ENCODE data around the gene MSI2. TPM values are rescaled to one million over a fixed set of nuclear protein-coding genes. Genes with fewer than 3 reads are reported as not detected.
A peak's percentile ranks its signal among the peaks of the same experiment; 100 is the strongest.

MSI2 gene
- total RNA-seq, 1 donor from 2014 or later = 181 TPM

DNA sequence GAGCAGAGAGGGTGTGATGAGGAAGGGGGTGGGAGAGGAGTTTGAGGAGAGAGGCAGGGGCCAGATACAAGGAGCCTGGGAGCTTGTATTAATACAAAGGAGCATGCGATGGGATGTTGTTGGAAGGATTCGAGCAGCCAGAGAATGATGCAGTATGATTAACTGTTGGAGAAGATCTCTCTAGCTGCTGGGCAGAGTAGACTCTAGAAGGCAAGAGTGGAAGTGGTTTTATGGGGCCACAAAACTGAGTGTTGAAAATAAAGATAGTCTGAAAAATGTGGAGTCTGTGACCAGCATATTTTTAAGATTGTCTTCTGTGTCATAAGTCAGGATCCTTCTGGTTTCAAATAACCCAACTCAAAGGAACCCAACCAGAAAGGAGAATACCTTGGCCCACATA lies 98.3 kb downstream of the MSI2 start:
- no peak overlapping the region for H3K4me3 Mint-ChIP-seq (ENCODE audit: low read depth)
- peaks cover 50% of the 10 kb centered on the region for H3K4me1 Mint-ChIP-seq (ENCODE audit: low read depth)
- no peak for DNase-seq (ENCODE audit: low spot score)
- intact Hi-C loops (cut with micrococcal nuclease) = loop anchor here (5.0 kb wide), 1 partner anchor 72 kb away; no protein-coding TSS in a partner anchor
- no peaks in the 10 kb centered on the region for H3K9me3 Mint-ChIP-seq
- no peaks in the 10 kb centered on the region for H3K27me3 Mint-ChIP-seq (ENCODE audit: low read depth)
- peak overlapping the region; percentile 29 for H3K27ac Mint-ChIP-seq
- H3K36me3 Mint-ChIP-seq (ENCODE audit: low read depth) = peaks cover 52% of the 10 kb centered on the region

DNA sequence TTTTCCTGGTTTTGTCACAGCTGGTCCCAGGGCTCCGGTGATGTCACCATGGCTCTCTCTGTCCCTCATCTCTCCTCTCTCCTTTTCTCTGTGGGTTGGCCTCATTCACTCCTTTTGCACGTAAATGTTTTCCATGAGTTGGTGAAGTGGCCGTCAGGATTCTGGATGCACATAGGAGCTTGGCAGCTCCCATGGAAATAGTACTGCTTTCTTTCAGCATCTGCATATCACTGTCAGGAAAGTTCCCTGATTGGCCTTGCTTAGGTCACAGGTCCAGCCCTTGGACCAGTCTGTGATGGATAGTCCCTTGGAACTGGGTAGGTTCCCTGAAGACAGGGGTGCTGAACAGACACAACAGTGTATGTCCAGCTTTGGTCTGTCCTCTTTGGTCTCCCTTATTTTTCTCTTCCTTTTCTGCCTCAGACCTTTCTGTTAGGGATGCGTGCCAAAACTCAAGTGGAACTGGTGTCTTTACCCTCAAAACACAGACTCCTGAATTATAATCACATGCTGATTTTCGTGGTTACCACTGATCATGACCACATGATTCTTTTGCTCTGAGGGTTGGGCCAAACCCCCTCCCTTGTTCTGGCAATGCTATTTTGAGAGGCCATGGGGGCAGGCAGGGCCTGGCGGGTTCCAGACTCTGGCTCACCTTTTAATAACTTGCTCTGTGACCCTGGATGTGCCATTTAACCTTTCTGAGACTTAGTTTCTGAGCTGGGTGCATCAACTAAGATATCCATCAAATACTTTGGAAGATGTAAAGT lies 99.0 kb downstream of the MSI2 start:
- Mint-ChIP-seq H3K27me3 (ENCODE audit: low read depth) (no peaks in the 10 kb centered on the region), H3K27ac (no peak overlapping the region), H3K4me3 (ENCODE audit: low read depth) (no peak overlapping the region), H3K9me3 (no peaks in the 10 kb centered on the region), H3K36me3 (ENCODE audit: low read depth) (peaks cover 48% of the 10 kb centered on the region), H3K4me1 (ENCODE audit: low read depth) (peaks cover 50% of the 10 kb centered on the region)
- intact Hi-C loops (cut with micrococcal nuclease) = loop anchor here (5.0 kb wide), 1 partner anchor 73 kb away; no protein-coding TSS in a partner anchor
- DNase-seq (ENCODE audit: low spot score) = no peak

DNA sequence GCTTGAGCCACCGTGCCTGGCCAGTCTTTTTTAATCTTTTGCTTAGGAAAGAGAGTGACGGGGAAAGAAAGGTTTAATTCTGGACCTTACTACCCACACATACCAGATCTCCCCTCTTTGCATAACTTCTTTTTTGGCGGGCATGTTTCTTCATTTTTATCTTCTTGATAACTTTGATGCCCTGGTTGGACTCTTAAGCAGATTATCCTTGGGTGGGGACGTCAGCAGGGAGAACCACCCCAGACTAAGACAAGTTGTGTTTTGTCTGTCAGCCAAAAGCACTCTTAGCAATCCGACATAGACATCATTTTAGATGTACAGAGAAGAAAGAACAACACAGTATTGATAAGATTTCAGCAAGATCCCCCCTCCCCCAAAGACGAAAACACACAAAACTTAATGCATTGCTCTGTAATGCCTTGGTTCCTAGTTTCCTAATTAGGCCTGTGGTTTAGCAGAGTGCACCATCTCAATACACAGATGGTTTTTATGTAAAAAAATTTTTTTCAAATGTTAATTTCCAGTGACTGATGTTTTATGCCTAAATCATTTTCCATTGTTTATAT lies 99.9 kb downstream of the MSI2 start:
- Mint-ChIP-seq H3K4me1 (ENCODE audit: low read depth) (peaks cover 50% of the 10 kb centered on the region), H3K27me3 (ENCODE audit: low read depth) (no peaks in the 10 kb centered on the region), H3K9me3 (no peaks in the 10 kb centered on the region), H3K36me3 (ENCODE audit: low read depth) (peaks cover 39% of the 10 kb centered on the region), H3K4me3 (ENCODE audit: low read depth) (no peak overlapping the region), H3K27ac (no peak overlapping the region)
- DNase-seq (ENCODE audit: low spot score) = no peak
- intact Hi-C loops (cut with micrococcal nuclease) = loop anchor here (5.0 kb wide), 1 partner anchor 74 kb away; no protein-coding TSS in a partner anchor

DNA sequence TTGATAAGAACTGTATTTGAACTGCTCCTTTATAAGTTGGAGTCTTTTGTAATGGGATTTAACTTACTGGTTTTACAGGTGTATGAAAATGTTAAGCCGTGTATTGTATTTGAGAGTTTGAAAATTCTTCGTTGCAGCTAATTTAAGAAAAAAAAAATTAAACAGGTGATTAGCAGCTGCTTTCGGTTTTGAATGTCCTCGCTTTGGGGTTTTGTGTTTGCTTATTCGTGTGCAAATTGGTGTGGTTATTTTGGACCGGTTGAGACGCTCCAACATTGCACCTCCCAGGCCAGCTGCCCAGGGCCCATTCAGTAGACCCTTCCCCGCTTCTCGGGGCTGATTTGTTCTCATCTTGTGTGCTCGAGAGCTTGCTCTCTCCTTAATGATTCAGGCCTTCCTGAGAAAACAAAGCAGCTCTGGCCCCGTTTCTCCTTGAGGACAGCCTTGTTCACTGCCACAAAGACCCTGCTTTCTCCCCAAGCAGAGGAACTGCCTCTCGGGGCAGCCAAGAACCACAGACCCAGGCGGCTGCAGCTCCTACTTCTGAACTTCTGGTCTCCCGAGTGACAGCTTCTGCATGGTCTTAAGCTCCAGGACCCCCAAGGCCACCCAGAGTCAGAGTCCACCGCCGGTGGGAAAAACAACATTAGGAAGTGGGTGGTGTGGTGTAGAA lies 100.5 kb downstream of the MSI2 start:
- DNase-seq (ENCODE audit: low spot score) = no peak
- H3K27ac Mint-ChIP-seq = no peak overlapping the region
- no peaks in the 10 kb centered on the region for H3K9me3 Mint-ChIP-seq
- no peak overlapping the region for H3K4me3 Mint-ChIP-seq (ENCODE audit: low read depth)
- no peaks in the 10 kb centered on the region for H3K27me3 Mint-ChIP-seq (ENCODE audit: low read depth)
- peaks cover 50% of the 10 kb centered on the region for H3K4me1 Mint-ChIP-seq (ENCODE audit: low read depth)
- intact Hi-C loops (cut with micrococcal nuclease) = loop anchor here (5.0 kb wide), 1 partner anchor 75 kb away; no protein-coding TSS in a partner anchor
- peaks cover 34% of the 10 kb centered on the region for H3K36me3 Mint-ChIP-seq (ENCODE audit: low read depth)

DNA sequence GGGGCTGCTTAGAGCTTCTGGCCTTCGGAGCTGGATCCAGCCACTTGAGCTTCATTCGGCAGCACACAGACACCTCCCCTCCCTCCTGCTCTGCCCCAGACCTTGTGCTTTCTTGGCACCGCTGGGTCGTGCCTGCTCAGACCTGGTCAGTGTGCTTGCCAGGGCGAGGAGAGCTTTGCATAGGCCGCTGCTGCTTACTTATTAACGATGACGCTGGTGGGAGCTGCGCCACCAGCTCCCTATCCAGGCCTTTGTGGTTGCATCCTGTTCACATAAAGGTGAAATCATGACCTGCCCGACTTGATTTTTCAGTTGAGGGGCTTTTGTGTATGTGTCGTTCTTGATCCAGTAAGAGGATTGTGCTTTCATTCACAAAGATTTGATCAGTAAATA lies 101.1 kb downstream of the MSI2 start:
- no peaks in the 10 kb centered on the region for H3K27me3 Mint-ChIP-seq (ENCODE audit: low read depth)
- H3K4me3 Mint-ChIP-seq (ENCODE audit: low read depth) = peak overlapping the region; percentile 32
- peak overlapping the region; percentile 68 for H3K27ac Mint-ChIP-seq
- no peaks in the 10 kb centered on the region for H3K9me3 Mint-ChIP-seq
- peaks cover 50% of the 10 kb centered on the region for H3K4me1 Mint-ChIP-seq (ENCODE audit: low read depth)
- H3K36me3 Mint-ChIP-seq (ENCODE audit: low read depth) = peaks cover 31% of the 10 kb centered on the region
- DNase-seq (ENCODE audit: low spot score) = no peak
- intact Hi-C loops (cut with micrococcal nuclease) = loop anchor here (5.0 kb wide), 1 partner anchor 75 kb away; no protein-coding TSS in a partner anchor

DNA sequence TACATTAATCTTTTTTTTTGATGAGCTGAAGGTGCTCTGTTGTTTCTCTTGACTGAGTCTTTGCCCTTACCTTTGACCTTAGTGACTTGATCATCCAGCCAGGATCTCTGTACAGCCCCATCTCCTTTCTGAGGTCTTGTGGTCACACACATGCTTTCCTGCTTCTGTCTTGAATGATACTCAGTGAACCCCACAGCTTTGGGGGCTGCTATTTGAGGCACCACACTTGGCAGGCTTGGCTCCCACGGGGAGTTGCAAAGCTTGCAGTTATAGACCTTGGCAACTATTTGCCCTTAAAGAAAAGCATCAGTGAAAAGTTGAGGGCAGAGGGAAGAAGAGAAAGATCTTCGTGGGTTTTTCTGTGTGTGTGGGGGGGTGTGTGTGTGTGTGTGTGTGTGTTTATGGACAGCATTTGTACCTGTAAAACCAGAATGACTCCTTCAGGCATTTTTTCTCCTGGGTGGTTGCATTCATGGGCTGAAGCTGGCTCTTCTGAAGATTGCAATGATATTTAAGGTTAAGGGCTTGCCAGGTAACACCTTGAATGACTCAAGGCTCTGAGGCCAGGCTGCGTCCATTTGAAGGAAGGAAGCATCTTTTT lies 101.6 kb downstream of the MSI2 start:
- peak overlapping the region; percentile 68 for H3K27ac Mint-ChIP-seq
- peaks cover 50% of the 10 kb centered on the region for H3K4me1 Mint-ChIP-seq (ENCODE audit: low read depth)
- peaks cover 30% of the 10 kb centered on the region for H3K36me3 Mint-ChIP-seq (ENCODE audit: low read depth)
- intact Hi-C loops (cut with micrococcal nuclease) = loop anchor here (5.0 kb wide), 1 partner anchor 76 kb away; no protein-coding TSS in a partner anchor
- DNase-seq (ENCODE audit: low spot score) = no peak
- H3K27me3 Mint-ChIP-seq (ENCODE audit: low read depth) = no peaks in the 10 kb centered on the region
- no peaks in the 10 kb centered on the region for H3K9me3 Mint-ChIP-seq
- H3K4me3 Mint-ChIP-seq (ENCODE audit: low read depth) = peak overlapping the region; percentile 32

DNA sequence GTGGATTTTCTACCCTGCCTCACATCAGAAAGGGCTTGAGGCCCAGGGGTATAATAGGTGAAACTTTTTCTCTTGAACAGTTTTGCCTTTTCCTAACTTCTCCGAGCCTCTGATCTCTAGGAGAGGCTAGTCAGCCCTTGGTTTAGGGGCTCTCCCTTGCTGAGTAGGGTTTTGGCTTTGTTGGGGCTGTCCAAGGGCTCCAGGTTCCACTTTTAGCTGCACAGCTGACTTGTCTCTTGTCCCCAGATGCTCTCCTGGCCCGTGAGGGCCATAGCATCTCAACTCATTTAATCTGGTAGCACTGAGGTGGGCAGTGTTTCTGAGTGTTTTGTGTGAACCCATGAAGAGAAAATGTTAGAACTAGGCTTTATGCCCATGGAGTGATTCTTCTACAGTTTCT lies 103.9 kb downstream of the MSI2 start:
- no peak overlapping the region for H3K4me3 Mint-ChIP-seq (ENCODE audit: low read depth)
- intact Hi-C loops (cut with micrococcal nuclease) = no loop called here
- H3K9me3 Mint-ChIP-seq = no peaks in the 10 kb centered on the region
- DNase-seq (ENCODE audit: low spot score) = no peak
- H3K27ac Mint-ChIP-seq = no peak overlapping the region
- H3K4me1 Mint-ChIP-seq (ENCODE audit: low read depth) = peaks cover 32% of the 10 kb centered on the region
- H3K27me3 Mint-ChIP-seq (ENCODE audit: low read depth) = no peaks in the 10 kb centered on the region
- H3K36me3 Mint-ChIP-seq (ENCODE audit: low read depth) = peaks cover 23% of the 10 kb centered on the region

DNA sequence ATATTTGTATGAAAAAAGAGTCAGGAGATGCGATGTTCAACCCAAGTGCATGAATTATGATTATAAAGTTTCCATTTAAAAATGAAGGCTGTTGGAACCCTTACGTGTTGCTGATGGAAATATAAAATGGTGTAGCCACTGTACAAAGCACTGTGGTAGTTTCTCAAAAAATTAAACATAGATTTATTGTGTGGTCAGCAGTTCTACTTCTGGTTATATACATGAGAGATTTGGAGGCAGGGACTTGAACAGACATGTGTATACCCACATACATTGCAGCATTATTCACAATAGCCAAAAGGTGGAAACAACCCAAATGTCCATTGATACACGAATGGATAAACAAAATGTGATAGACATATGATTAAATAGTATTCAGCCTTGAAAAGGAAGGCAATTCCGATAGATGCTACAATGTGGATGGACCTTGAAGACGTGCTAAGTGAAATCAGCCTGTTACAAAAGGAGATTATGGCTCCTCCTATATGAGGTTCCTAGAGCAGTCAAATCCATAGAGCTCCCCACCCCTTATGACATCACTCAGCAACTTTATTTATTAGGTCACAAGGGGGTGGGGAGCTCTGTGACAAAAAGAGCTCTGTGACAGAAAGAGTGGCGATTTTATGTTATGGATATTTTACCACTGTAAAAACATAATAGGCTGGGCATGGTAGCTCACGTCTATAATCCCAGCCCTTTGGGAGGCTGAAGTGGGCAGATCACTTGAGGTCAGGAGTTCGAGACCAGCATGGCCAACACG lies 106.7 kb downstream of the MSI2 start:
- intact Hi-C loops (cut with micrococcal nuclease) = no loop called here
- DNase-seq (ENCODE audit: low spot score) = no peak
- Mint-ChIP-seq H3K4me3 (ENCODE audit: low read depth) (no peak overlapping the region), H3K27me3 (ENCODE audit: low read depth) (no peaks in the 10 kb centered on the region), H3K4me1 (ENCODE audit: low read depth) (peaks cover 14% of the 10 kb centered on the region), H3K27ac (no peak overlapping the region), H3K9me3 (no peaks in the 10 kb centered on the region), H3K36me3 (ENCODE audit: low read depth) (peaks cover 12% of the 10 kb centered on the region)

DNA sequence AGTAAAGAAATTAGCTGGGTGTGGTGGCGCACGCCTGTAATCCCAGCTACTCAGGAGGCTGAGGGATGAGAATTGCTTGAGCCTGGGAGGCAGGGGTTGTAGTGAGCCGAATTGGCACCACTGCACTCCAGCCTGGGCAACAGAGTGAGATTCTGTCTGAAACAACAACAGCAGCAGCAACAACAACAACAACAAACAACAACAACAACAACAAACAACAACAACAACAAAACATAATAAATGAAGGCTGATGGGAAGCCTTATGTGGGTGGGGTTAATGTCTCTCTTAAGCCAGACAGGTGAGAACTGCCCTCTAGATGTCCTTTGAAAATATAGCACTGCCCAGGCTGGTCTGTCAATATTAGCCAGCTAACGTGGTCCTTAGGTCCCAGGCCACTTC lies 107.3 kb downstream of the MSI2 start:
- Mint-ChIP-seq H3K4me1 (ENCODE audit: low read depth) (peaks cover 11% of the 10 kb centered on the region), H3K9me3 (no peaks in the 10 kb centered on the region), H3K4me3 (ENCODE audit: low read depth) (no peak overlapping the region), H3K36me3 (ENCODE audit: low read depth) (peaks cover 7% of the 10 kb centered on the region), H3K27me3 (ENCODE audit: low read depth) (no peaks in the 10 kb centered on the region), H3K27ac (no peak overlapping the region)
- no peak for DNase-seq (ENCODE audit: low spot score)
- intact Hi-C loops (cut with micrococcal nuclease) = no loop called here

DNA sequence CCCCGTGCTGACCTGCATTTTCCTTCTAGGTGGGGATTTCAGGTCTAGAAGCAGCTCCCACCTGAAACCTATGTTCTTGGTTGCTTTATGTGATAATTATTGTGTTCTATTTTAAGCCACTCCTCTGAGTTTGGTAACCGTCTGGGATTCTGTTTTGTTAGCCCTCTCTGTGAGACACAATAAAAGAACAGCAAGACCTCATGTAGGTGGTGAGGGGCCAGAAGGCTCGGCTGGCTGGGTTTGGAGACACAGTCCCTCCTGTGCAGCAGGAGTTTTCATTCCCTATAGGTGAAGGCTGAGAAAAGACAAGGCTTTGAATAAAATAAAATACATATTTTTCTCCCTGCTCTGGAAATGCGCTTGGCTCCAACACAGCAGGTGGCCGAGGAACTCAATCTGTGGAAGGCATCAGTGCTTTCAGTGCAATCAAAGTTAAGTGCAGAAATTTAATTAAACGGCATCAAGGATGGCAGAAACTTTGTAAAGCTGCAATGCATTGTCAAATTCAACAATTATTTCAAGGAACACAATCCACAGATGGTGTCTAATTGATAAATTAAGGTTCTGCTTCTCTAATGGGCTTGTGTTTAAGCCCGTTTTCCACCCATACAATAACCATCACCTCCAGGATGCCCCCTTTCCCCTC lies 107.8 kb downstream of the MSI2 start:
- H3K4me3 Mint-ChIP-seq (ENCODE audit: low read depth) = no peak overlapping the region
- no peaks in the 10 kb centered on the region for H3K9me3 Mint-ChIP-seq
- peaks cover 7% of the 10 kb centered on the region for H3K36me3 Mint-ChIP-seq (ENCODE audit: low read depth)
- H3K27ac Mint-ChIP-seq = no peak overlapping the region
- H3K27me3 Mint-ChIP-seq (ENCODE audit: low read depth) = no peaks in the 10 kb centered on the region
- no peak for DNase-seq (ENCODE audit: low spot score)
- intact Hi-C loops (cut with micrococcal nuclease) = no loop called here
- H3K4me1 Mint-ChIP-seq (ENCODE audit: low read depth) = peaks cover 15% of the 10 kb centered on the region

DNA sequence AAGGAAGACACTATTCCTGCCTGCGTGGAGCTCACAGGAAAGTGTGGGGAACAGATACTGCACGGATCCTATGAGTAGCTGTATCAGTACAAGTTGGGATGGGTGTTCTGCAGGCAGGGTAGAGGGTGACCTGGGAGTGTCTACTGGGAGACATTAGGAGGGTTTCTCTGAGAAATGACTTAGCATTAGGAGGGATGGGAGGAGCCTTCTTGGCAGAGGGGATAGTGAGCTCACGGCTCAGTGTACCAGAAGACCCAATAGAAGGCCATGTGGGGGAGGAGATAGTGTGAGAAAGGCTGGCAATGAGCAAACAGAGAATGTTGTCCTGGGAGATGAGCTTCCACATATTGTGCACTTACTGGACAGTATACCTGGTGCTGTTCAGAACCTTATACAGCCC lies 109.1 kb downstream of the MSI2 start:
- no peak for DNase-seq (ENCODE audit: low spot score)
- H3K4me3 Mint-ChIP-seq (ENCODE audit: low read depth) = no peak overlapping the region
- H3K27me3 Mint-ChIP-seq (ENCODE audit: low read depth) = no peaks in the 10 kb centered on the region
- peaks cover 7% of the 10 kb centered on the region for H3K36me3 Mint-ChIP-seq (ENCODE audit: low read depth)
- intact Hi-C loops (cut with micrococcal nuclease) = no loop called here
- H3K9me3 Mint-ChIP-seq = no peaks in the 10 kb centered on the region
- H3K4me1 Mint-ChIP-seq (ENCODE audit: low read depth) = peaks cover 21% of the 10 kb centered on the region
- no peak overlapping the region for H3K27ac Mint-ChIP-seq

DNA sequence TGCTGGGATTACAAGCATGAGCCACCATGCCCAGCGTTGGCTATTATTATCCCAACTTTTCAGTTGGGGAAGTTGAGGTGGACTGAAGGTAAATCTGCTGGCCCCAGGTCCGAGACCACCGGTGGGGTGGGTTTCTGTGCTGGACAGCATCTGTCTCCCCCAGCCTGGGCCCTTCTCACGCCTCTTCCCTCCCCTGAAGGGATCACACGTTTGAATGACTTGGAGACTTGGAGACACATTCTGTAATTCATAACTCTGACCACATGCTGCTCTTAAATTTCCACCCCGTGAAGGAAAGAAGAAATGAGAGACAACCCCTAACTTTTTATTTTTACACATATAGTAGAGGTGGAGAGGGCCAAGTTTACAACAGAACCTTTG lies 109.8 kb downstream of the MSI2 start:
- no peak for DNase-seq (ENCODE audit: low spot score)
- H3K27ac Mint-ChIP-seq = no peak overlapping the region
- no peaks in the 10 kb centered on the region for H3K27me3 Mint-ChIP-seq (ENCODE audit: low read depth)
- H3K4me1 Mint-ChIP-seq (ENCODE audit: low read depth) = peaks cover 21% of the 10 kb centered on the region
- H3K4me3 Mint-ChIP-seq (ENCODE audit: low read depth) = no peak overlapping the region
- intact Hi-C loops (cut with micrococcal nuclease) = no loop called here
- peaks cover 7% of the 10 kb centered on the region for H3K36me3 Mint-ChIP-seq (ENCODE audit: low read depth)
- H3K9me3 Mint-ChIP-seq = no peaks in the 10 kb centered on the region

Measured in activated T-helper 2 cell treated with anti-CD3 and anti-CD28 coated beads, Interferon-gamma antibody, Interleukin-2, Interleukin-4, amounts not matched to agents 10 μg/mL and 5 μg/mL and 100 μg/mL, durations not matched to agents 14 hours and 24 hours and 36 hours (primary cell).